ENCODE data around the gene THOC5.

GRCh38 chr22:29475550-29475949, 78.0 kb downstream of the THOC5 start:
- TF ChIP-seq GATA2 (IDR thresholded peaks at IDR 0.05; ENCODE audit: low read depth, low read length) (no peak), GATA3 (IDR thresholded peaks at IDR 0.05; ENCODE audit: low read depth, low read length) (no peak)

Measured in SH-SY5Y (cell line).